Liver (tissue), 9 donors: ENCODE data around the gene SIPA1L3. TPM values are rescaled to one million over a fixed set of nuclear protein-coding genes. Genes with fewer than 3 reads are reported as not detected.

Source experiments
- DNase-seq: peaks from one replicate; pipeline ENCODE4 v3.0.0-alpha.2; 2017; ENCODE audit warnings: low spot score
- H3K27ac ChIP-seq, 2 donors: one replicate each; pipeline ENCODE4 v1.7.0; 2013; ENCODE audit warnings: inconsistent platforms in 2 of 2, low read length in 2 of 2, control low read depth in 1 of 2, low read depth in 1 of 2, mild to moderate bottlenecking in 1 of 2
- H3K27me3 ChIP-seq, 4 donors: one replicate each; pipeline versions ENCODE4 v1.6.1 to v1.7.0; 2013; ENCODE audit warnings: low read length in 3 of 4, inconsistent platforms in 1 of 4, mild to moderate bottlenecking in 1 of 4, moderate library complexity in 1 of 4; ENCODE audit not compliant: control insufficient read depth in 4 of 4, insufficient read depth in 4 of 4
- H3K36me3 ChIP-seq, 4 donors: one replicate each; pipeline versions ENCODE4 v1.6.1 to v1.7.0; 2013; ENCODE audit warnings: low read length in 3 of 4, mild to moderate bottlenecking in 3 of 4, low read depth in 1 of 4, moderate library complexity in 1 of 4; ENCODE audit not compliant: control insufficient read depth in 4 of 4, insufficient read depth in 3 of 4
- H3K4me1 ChIP-seq, 4 donors: one replicate each; pipeline versions ENCODE4 v1.6.1 to v1.7.0; 2013; ENCODE audit warnings: low read length in 3 of 4, mild to moderate bottlenecking in 3 of 4, moderate library complexity in 1 of 4; ENCODE audit not compliant: control insufficient read depth in 4 of 4, insufficient read depth in 4 of 4
- H3K4me3 ChIP-seq, 3 donors: one replicate each; pipeline versions ENCODE4 v1.6.1 to v1.7.0; 2013; ENCODE audit warnings: low read length in 3 of 3, control low read depth in 1 of 3, low read depth in 1 of 3, mild to moderate bottlenecking in 1 of 3
- H3K9ac ChIP-seq, 2 donors: one replicate each; pipeline ENCODE4 v1.7.0; 2013; ENCODE audit warnings: low read length in 2 of 2, mild to moderate bottlenecking in 2 of 2, moderate library complexity in 2 of 2, control low read depth in 1 of 2, low read depth in 1 of 2
- H3K9me3 ChIP-seq, 4 donors: one replicate each; pipeline versions ENCODE4 v1.6.1 to v1.7.0; 2013; ENCODE audit warnings: low read length in 3 of 4; ENCODE audit not compliant: control insufficient read depth in 4 of 4
- EGR1 ChIP-seq, 2 donors: IDR thresholded peaks; 2 replicates each; pipeline ENCODE4 v1.6.1; 2016 to 2018; ENCODE audit warnings: antibody characterized with exemption in 2 of 2, low read depth in 2 of 2
- FOXA1 ChIP-seq: IDR thresholded peaks from 2 replicates; pipeline ENCODE4 v1.6.1; 2016; ENCODE audit warnings: antibody characterized with exemption
- FOXA2 ChIP-seq: IDR thresholded peaks from 2 replicates; pipeline ENCODE4 v1.6.1; 2016; ENCODE audit warnings: antibody characterized with exemption
- HNF4A ChIP-seq, 2 donors: conservative IDR thresholded peaks; 2 replicates each; pipeline ENCODE4 v1.6.1; 2016; ENCODE audit warnings: antibody characterized with exemption in 2 of 2, mild to moderate bottlenecking in 2 of 2
- HNF4G ChIP-seq: IDR thresholded peaks from 2 replicates; pipeline ENCODE4 v1.6.1; 2016; ENCODE audit warnings: antibody characterized with exemption
- JUND ChIP-seq, 2 donors: IDR thresholded peaks; 2 replicates each; pipeline ENCODE4 v1.6.1; 2016; ENCODE audit warnings: antibody characterized with exemption in 2 of 2
- RAD21 ChIP-seq, 2 donors: IDR thresholded peaks; 2 replicates each; pipeline ENCODE4 v1.6.1; 2016; ENCODE audit warnings: antibody characterized with exemption in 2 of 2, mild to moderate bottlenecking in 2 of 2
- REST ChIP-seq: IDR thresholded peaks from 2 replicates; pipeline ENCODE4 v1.6.1; 2016; ENCODE audit warnings: antibody characterized with exemption, mild to moderate bottlenecking
- WGBS: extraction: QIAGEN DNeasy Blood & Tissue Kit; methylation state at CpG from one replicate; pipeline ENCODE4 v1.1.7; 2013; 5-methylcytosine and 5-hydroxymethylcytosine counted together
- polyA plus RNA-seq, 2 donors: library from polyadenylated mRNA; stranded (reverse) in 1 of 2; unstranded in 1 of 2; fragments of 200-250 nt in 1 of 2; fragments of >200 nt in 1 of 2; fragmentation: Nextera tagmentation in 1 of 2; extraction: Ambion mirVana in 1 of 2; gene quantifications; one replicate each; pipeline versions ENCODE4 v1.2.1 to v1.2.3, GENCODE V29; 2013 to 2015
- total RNA-seq, 2 donors: library from RNA; depleted of rRNA; stranded (reverse); fragments of >200 nt; gene quantifications; one replicate each; pipeline ENCODE4 v1.2.3, GENCODE V29; 2014
- TF ChIP-seq, protein P1 (sequence below): IDR thresholded peaks from 2 replicates; pipeline ENCODE4 v1.6.1; 2016; ENCODE audit warnings: antibody characterized with exemption
- TF ChIP-seq, protein P2 (sequence below): fragments of 150-350 bp; IDR thresholded peaks from 2 replicates; pipeline ENCODE4 v1.5.1; 2017; ENCODE audit warnings: improper control_type of control experiment, low read depth, low read length; ENCODE audit not compliant: missing input control
- TF ChIP-seq, protein P3 (sequence below): IDR thresholded peaks from 2 replicates; pipeline ENCODE4 v1.6.1; 2016; ENCODE audit warnings: antibody characterized with exemption
- donor health status: healthy.
- donor health status: healthy.
- donor health status: healthy.
- donor health status: healthy.
- donor health status: healthy.

The SIPA1L3 gene
- total and polyA plus RNA-seq, 4 donors: 2.4 to 10.0 (median 4.4) TPM

GRCh38 chr19:38115271-38115802 lies 208.3 kb downstream of the SIPA1L3 start:
- H3K9ac ChIP-seq: no peak overlapping the region
- H3K27me3 ChIP-seq: no peaks in the 10 kb centered on the region
- H3K4me1 ChIP-seq: no peaks in the 10 kb centered on the region
- no peak for DNase-seq
- TF ChIP-seq, protein P1, sequence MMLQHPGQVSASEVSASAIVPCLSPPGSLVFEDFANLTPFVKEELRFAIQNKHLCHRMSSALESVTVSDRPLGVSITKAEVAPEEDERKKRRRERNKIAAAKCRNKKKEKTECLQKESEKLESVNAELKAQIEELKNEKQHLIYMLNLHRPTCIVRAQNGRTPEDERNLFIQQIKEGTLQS: no peak
- TF ChIP-seq FOXA2 (no peak), EGR1 (IDR thresholded peaks at IDR 0.05; ENCODE audit: low read depth in 2 of 2) (no peak), REST (no peak), JUND (IDR thresholded peaks at IDR 0.05) (no peak)
- TF ChIP-seq, protein P2, sequence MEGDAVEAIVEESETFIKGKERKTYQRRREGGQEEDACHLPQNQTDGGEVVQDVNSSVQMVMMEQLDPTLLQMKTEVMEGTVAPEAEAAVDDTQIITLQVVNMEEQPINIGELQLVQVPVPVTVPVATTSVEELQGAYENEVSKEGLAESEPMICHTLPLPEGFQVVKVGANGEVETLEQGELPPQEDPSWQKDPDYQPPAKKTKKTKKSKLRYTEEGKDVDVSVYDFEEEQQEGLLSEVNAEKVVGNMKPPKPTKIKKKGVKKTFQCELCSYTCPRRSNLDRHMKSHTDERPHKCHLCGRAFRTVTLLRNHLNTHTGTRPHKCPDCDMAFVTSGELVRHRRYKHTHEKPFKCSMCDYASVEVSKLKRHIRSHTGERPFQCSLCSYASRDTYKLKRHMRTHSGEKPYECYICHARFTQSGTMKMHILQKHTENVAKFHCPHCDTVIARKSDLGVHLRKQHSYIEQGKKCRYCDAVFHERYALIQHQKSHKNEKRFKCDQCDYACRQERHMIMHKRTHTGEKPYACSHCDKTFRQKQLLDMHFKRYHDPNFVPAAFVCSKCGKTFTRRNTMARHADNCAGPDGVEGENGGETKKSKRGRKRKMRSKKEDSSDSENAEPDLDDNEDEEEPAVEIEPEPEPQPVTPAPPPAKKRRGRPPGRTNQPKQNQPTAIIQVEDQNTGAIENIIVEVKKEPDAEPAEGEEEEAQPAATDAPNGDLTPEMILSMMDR: no peak
- TF ChIP-seq, protein P3, sequence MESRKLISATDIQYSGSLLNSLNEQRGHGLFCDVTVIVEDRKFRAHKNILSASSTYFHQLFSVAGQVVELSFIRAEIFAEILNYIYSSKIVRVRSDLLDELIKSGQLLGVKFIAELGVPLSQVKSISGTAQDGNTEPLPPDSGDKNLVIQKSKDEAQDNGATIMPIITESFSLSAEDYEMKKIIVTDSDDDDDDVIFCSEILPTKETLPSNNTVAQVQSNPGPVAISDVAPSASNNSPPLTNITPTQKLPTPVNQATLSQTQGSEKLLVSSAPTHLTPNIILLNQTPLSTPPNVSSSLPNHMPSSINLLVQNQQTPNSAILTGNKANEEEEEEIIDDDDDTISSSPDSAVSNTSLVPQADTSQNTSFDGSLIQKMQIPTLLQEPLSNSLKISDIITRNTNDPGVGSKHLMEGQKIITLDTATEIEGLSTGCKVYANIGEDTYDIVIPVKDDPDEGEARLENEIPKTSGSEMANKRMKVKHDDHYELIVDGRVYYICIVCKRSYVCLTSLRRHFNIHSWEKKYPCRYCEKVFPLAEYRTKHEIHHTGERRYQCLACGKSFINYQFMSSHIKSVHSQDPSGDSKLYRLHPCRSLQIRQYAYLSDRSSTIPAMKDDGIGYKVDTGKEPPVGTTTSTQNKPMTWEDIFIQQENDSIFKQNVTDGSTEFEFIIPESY: no peak
- WGBS: 83% methylated on average over 4 of the region's 4 CpGs
- H3K36me3 ChIP-seq: peaks cover 2 to 31% (median 18%) of the 10 kb centered on the region in 4 donors
- H3K9me3 ChIP-seq: no peaks in the 10 kb centered on the region
- H3K4me3 ChIP-seq: no peak overlapping the region
- no peak overlapping the region for H3K27ac ChIP-seq

- WGBS: 93% methylated on average over 9 of the region's 9 CpGs
These were observed 211.2 kb downstream of the SIPA1L3 start for GRCh38 chr19:38118176-38118575.

More at GRCh38 chr19:38118176-38118575, 211.2 kb downstream of the SIPA1L3 start:
- DNase-seq: no peak
- Histone ChIP-seq H3K36me3 (peaks cover 1 to 31% (median 10%) of the 10 kb centered on the region in 4 donors), H3K27ac (no peak overlapping the region), H3K9ac (no peak overlapping the region), H3K27me3 (no peaks in the 10 kb centered on the region), H3K4me1 (no peaks in the 10 kb centered on the region), H3K4me3 (no peak overlapping the region), H3K9me3 (no peaks in the 10 kb centered on the region)
- TF ChIP-seq RAD21 (IDR thresholded peaks at IDR 0.05) (no peak), HNF4A (conservative IDR thresholded peaks at IDR 0.05) (no peak), HNF4G (no peak), FOXA1 (no peak)
- TF ChIP-seq, protein P2: no peak
